Measurements from ENCODE around the gene SHPK. TPM values are rescaled to one million over a fixed set of nuclear protein-coding genes. Genes with fewer than 3 reads are reported as not detected.

SHPK gene
- total RNA-seq, 1 donor = 8.3 TPM

DNA sequence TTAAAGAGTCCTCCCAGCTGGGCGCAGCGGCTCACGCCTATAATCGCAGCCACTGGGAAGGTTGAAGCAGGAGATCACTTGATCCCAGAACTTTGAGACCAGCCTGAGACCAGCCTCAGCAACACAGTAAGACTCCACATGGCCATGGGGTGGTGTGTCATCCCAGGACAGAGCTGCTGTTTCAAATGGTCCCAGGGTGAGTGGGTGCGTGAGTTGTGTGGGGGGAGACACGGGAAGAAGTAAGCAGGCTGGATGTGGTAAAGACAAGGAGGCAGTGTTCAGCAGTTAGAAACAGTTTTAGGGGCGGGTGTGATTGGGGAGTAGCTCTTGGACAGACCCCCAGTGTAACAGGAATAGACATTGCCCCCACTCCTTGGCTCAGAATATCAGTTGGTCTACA lies 3.8 kb downstream of the SHPK start:
- no peak overlapping the region for H2AFZ ChIP-seq (ENCODE audit: low read length)
- no peaks in the 10 kb centered on the region for H3K9me3 ChIP-seq (ENCODE audit: low read depth, low read length)

GRCh38 chr17:3630781-3631180 lies 5.3 kb downstream of the SHPK start:
- peaks cover 14% of the 10 kb centered on the region for H3K79me2 ChIP-seq (ENCODE audit: insufficient read depth, low read length)
- H3K9me3 ChIP-seq (ENCODE audit: low read depth, low read length) = no peaks in the 10 kb centered on the region
- no peak overlapping the region for H3K4me2 ChIP-seq (ENCODE audit: insufficient read depth, low read length)
- no peak overlapping the region for H3K27ac ChIP-seq (ENCODE audit: low read depth, low read length)
- no peak for TF ChIP-seq CTCF (IDR thresholded peaks at IDR 0.05; ENCODE audit: extremely low read depth, low read depth, low read length)
- H4K20me1 ChIP-seq (ENCODE audit: insufficient read depth, low read length) = no peaks in the 10 kb centered on the region
- peaks cover 17% of the 10 kb centered on the region for H3K36me3 ChIP-seq (ENCODE audit: insufficient read depth, low read length)
- no peaks in the 10 kb centered on the region for H3K27me3 ChIP-seq (ENCODE audit: insufficient read depth, low read length)
- H3K4me1 ChIP-seq (ENCODE audit: insufficient read depth, low read length) = no peaks in the 10 kb centered on the region
- no peak for DNase-seq (ENCODE audit: insufficient read length, low spot score, missing footprints)
- no peak overlapping the region for H2AFZ ChIP-seq (ENCODE audit: low read length)
- no peak overlapping the region for H3K4me3 ChIP-seq (ENCODE audit: insufficient read depth, low read length)

More for the DNA sequence above, 3.8 kb downstream of the SHPK start:
- DNase-seq (ENCODE audit: insufficient read length, low spot score, missing footprints) = no peak
- Histone ChIP-seq H3K27me3 (ENCODE audit: insufficient read depth, low read length) (no peaks in the 10 kb centered on the region), H4K20me1 (ENCODE audit: insufficient read depth, low read length) (no peaks in the 10 kb centered on the region), H3K4me1 (ENCODE audit: insufficient read depth, low read length) (peaks cover 4% of the 10 kb centered on the region), H3K4me3 (ENCODE audit: insufficient read depth, low read length) (no peak overlapping the region), H3K27ac (ENCODE audit: low read depth, low read length) (no peak overlapping the region), H3K4me2 (ENCODE audit: insufficient read depth, low read length) (no peak overlapping the region), H3K79me2 (ENCODE audit: insufficient read depth, low read length) (peaks cover 24% of the 10 kb centered on the region), H3K36me3 (ENCODE audit: insufficient read depth, low read length) (peaks cover 14% of the 10 kb centered on the region)
- no peak for TF ChIP-seq CTCF (IDR thresholded peaks at IDR 0.05; ENCODE audit: extremely low read depth, low read depth, low read length)

DNA sequence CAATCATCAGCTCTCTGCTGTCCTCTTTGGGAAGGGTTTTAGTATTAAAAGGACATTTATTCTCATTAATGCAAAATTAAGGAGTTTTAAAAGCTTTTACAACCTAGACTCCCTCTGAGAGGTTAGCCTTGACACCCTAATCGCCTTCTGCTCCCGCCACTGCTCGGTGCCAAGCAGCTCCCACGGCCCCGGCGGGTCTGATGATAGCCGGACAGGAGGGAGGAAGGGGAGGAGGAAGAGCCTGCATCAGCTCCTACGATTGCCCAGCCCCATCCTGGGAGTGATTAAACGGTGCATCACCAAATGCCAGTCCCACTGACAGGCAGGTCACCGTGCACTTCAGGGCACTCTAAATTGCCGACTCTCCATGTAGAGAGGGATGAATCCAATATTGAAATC lies 8.3 kb downstream of the SHPK start:
- Histone ChIP-seq H3K79me2 (ENCODE audit: insufficient read depth, low read length) (peaks cover 5% of the 10 kb centered on the region), H3K27me3 (ENCODE audit: insufficient read depth, low read length) (no peaks in the 10 kb centered on the region), H4K20me1 (ENCODE audit: insufficient read depth, low read length) (no peaks in the 10 kb centered on the region), H3K4me1 (ENCODE audit: insufficient read depth, low read length) (no peaks in the 10 kb centered on the region), H3K36me3 (ENCODE audit: insufficient read depth, low read length) (peaks cover 35% of the 10 kb centered on the region), H3K27ac (ENCODE audit: low read depth, low read length) (no peak overlapping the region), H2AFZ (ENCODE audit: low read length) (no peak overlapping the region), H3K9me3 (ENCODE audit: low read depth, low read length) (no peaks in the 10 kb centered on the region), H3K4me3 (ENCODE audit: insufficient read depth, low read length) (no peak overlapping the region), H3K4me2 (ENCODE audit: insufficient read depth, low read length) (no peak overlapping the region)
- TF ChIP-seq CTCF (IDR thresholded peaks at IDR 0.05; ENCODE audit: extremely low read depth, low read depth, low read length) = no peak
- DNase-seq (ENCODE audit: insufficient read length, low spot score, missing footprints) = no peak

DNA sequence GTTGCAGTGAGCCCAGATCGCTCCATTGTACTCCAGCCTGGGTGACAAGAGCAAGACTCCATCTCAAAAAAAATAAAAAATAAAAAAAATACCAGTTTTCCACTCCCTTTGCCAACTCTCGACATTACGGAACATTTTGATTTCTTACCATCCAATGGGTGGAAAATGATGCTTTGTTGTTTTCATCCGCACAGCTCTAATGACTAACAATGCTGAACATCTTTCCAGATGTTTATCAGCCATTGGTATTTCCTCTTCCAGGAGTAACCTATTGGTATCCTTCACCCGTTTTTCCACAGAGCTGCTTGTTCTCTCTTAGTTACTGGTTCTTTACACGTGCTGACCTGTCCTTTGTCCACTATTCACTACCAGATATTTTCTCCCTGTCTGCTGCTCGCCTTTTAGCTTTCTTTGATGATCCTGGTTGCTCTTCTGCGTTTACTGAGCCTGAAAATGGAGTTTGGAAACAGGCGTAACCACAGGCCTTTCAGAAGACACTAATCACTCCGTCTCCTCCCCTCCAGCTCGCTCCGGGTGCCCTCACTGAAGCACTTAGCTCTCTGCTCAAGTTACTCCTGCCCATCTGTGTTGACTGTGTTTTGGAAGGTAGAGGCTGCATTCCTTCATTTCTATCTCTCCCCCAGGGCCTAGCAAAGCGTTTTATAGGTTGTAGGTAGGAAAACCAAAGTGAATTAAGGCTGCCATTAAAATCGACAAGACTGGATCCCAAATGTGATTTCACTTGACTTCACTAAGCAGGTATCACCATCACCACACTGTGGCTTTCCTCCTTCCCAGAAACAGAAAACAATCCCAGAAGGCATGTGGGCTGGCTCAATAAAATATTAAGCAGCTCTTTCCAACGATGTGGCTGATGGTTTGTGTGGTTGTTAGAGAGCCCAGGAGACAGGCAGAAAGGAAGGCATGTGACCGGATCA lies 8.9 kb downstream of the SHPK start:
- H3K79me2 ChIP-seq (ENCODE audit: insufficient read depth, low read length) = peaks cover under 1% of the 10 kb centered on the region
- H3K27me3 ChIP-seq (ENCODE audit: insufficient read depth, low read length) = no peaks in the 10 kb centered on the region
- no peak overlapping the region for H2AFZ ChIP-seq (ENCODE audit: low read length)
- H3K36me3 ChIP-seq (ENCODE audit: insufficient read depth, low read length) = peaks cover 32% of the 10 kb centered on the region
- no peak for DNase-seq (ENCODE audit: insufficient read length, low spot score, missing footprints)
- no peak overlapping the region for H3K4me3 ChIP-seq (ENCODE audit: insufficient read depth, low read length)
- no peak overlapping the region for H3K4me2 ChIP-seq (ENCODE audit: insufficient read depth, low read length)
- no peaks in the 10 kb centered on the region for H3K4me1 ChIP-seq (ENCODE audit: insufficient read depth, low read length)
- no peaks in the 10 kb centered on the region for H3K9me3 ChIP-seq (ENCODE audit: low read depth, low read length)
- no peak for TF ChIP-seq CTCF (IDR thresholded peaks at IDR 0.05; ENCODE audit: extremely low read depth, low read depth, low read length)
- no peaks in the 10 kb centered on the region for H4K20me1 ChIP-seq (ENCODE audit: insufficient read depth, low read length)
- H3K27ac ChIP-seq (ENCODE audit: low read depth, low read length) = no peak overlapping the region
